Neural crest cell (in vitro differentiated cells): ENCODE results near the gene IQGAP1. TPM values are rescaled to one million over a fixed set of nuclear protein-coding genes. Genes with fewer than 3 reads are reported as not detected.

Experiments
- DNase-seq: peaks from one replicate; pipeline ENCODE4 v3.0.0; 2021; ENCODE audit warnings: low read depth, mixed read lengths, low spot score
- H3K27ac Mint-ChIP-seq: one replicate; pipeline ENCODE4 v1.8.0; 2021; ENCODE audit warnings: mild to moderate bottlenecking, mixed read lengths; ENCODE audit not compliant: unreplicated experiment
- H3K27me3 Mint-ChIP-seq: 2 replicates; pipeline ENCODE4 v1.8.0; 2021; ENCODE audit warnings: low read depth, mild to moderate bottlenecking, mixed read lengths
- H3K36me3 Mint-ChIP-seq: 2 replicates; pipeline ENCODE4 v1.8.0; 2021; ENCODE audit warnings: low read depth, mild to moderate bottlenecking, mixed read lengths
- H3K4me1 Mint-ChIP-seq: 2 replicates; pipeline ENCODE4 v1.8.0; 2021; ENCODE audit warnings: mixed read lengths
- H3K4me3 Mint-ChIP-seq: one replicate; pipeline ENCODE4 v1.8.0; 2021; ENCODE audit warnings: mild to moderate bottlenecking, mixed read lengths
- H3K9me3 Mint-ChIP-seq: 2 replicates; pipeline ENCODE4 v1.8.0; 2021; ENCODE audit warnings: mixed read lengths
- CTCF ChIP-seq: fragments of 200-600 bp; sonication (generic); conservative IDR thresholded peaks from 2 replicates; pipeline ENCODE4 v1.5.0; 2021; ENCODE audit warnings: antibody characterized with exemption, mild to moderate bottlenecking
- total RNA-seq: library from RNA; stranded (reverse); gene quantifications from 2 replicates; pipeline ENCODE4 v1.2.1, GENCODE V29; 2021

The IQGAP1 gene
- total RNA-seq, 1 donor from 2014 or later, result 46.1 TPM

GRCh38 chr15:90483637-90484036, 95.6 kb downstream of the IQGAP1 start:
- Mint-ChIP-seq H3K27ac (no peak overlapping the region), H3K4me1 (peaks cover 11% of the 10 kb centered on the region), H3K4me3 (no peak overlapping the region)

GRCh38 chr15:90487186-90487585, 99.1 kb downstream of the IQGAP1 start:
- no peaks in the 10 kb centered on the region for H3K9me3 Mint-ChIP-seq
- no peak overlapping the region for H3K27ac Mint-ChIP-seq
- no peak for TF ChIP-seq CTCF
- peaks cover 11% of the 10 kb centered on the region for H3K4me1 Mint-ChIP-seq
- peaks cover 11% of the 10 kb centered on the region for H3K36me3 Mint-ChIP-seq
- DNase-seq, result no peak
- no peak overlapping the region for H3K4me3 Mint-ChIP-seq
- H3K27me3 Mint-ChIP-seq, result no peaks in the 10 kb centered on the region

More at GRCh38 chr15:90483637-90484036, 95.6 kb downstream of the IQGAP1 start:
- Mint-ChIP-seq H3K36me3 (peaks cover 2% of the 10 kb centered on the region), H3K27me3 (no peaks in the 10 kb centered on the region), H3K9me3 (no peaks in the 10 kb centered on the region)
- DNase-seq, result no peak
- TF ChIP-seq CTCF, result no peak

GRCh38 chr15:90489514-90489913, 101.5 kb downstream of the IQGAP1 start:
- Mint-ChIP-seq H3K4me3 (no peak overlapping the region), H3K4me1 (no peaks in the 10 kb centered on the region), H3K27ac (no peak overlapping the region), H3K9me3 (no peaks in the 10 kb centered on the region), H3K27me3 (no peaks in the 10 kb centered on the region), H3K36me3 (peaks cover 16% of the 10 kb centered on the region)
- no peak for DNase-seq
- TF ChIP-seq CTCF, result no peak

- Mint-ChIP-seq H3K36me3 (peaks cover 16% of the 10 kb centered on the region), H3K9me3 (no peaks in the 10 kb centered on the region), H3K4me3 (no peak overlapping the region), H3K27me3 (no peaks in the 10 kb centered on the region), H3K4me1 (no peaks in the 10 kb centered on the region), H3K27ac (no peak overlapping the region)
- no peak for DNase-seq
- TF ChIP-seq CTCF, result no peak
Measured at GRCh38 chr15:90489944-90490343, 101.9 kb downstream of the IQGAP1 start.

GRCh38 chr15:90493647-90494046, 105.6 kb downstream of the IQGAP1 start:
- peaks cover 14% of the 10 kb centered on the region for H3K36me3 Mint-ChIP-seq
- no peaks in the 10 kb centered on the region for H3K9me3 Mint-ChIP-seq
- no peak overlapping the region for H3K27ac Mint-ChIP-seq
- H3K4me3 Mint-ChIP-seq, result no peak overlapping the region
- TF ChIP-seq CTCF, result no peak
- H3K27me3 Mint-ChIP-seq, result no peaks in the 10 kb centered on the region
- DNase-seq, result no peak
- no peaks in the 10 kb centered on the region for H3K4me1 Mint-ChIP-seq

- no peak for DNase-seq
- Mint-ChIP-seq H3K27ac (no peak overlapping the region), H3K9me3 (no peaks in the 10 kb centered on the region), H3K4me3 (no peak overlapping the region), H3K27me3 (no peaks in the 10 kb centered on the region), H3K36me3 (peaks cover 11% of the 10 kb centered on the region), H3K4me1 (no peaks in the 10 kb centered on the region)
- TF ChIP-seq CTCF, result no peak
Measured at GRCh38 chr15:90495067-90495466, 107.0 kb downstream of the IQGAP1 start.
